A673 (cell line): Measurements from ENCODE around the gene PARP12.

Source experiments
- CTCF ChIP-seq: fragments of 300-800, 200-600 bp; sonication (generic); conservative IDR thresholded peaks from 2 replicates; pipeline ENCODE4 v1.5.1; 2017; ENCODE audit warnings: low read depth, mild to moderate bottlenecking, antibody characterized with exemption, low read length, moderate library complexity, mixed read lengths
- EZH2 ChIP-seq: fragments of 200-600 bp; sonication (generic); IDR thresholded peaks from 2 replicates; pipeline ENCODE4 v1.6.1; 2017; ENCODE audit warnings: borderline replicate concordance, low read depth, mild to moderate bottlenecking, mixed read lengths, antibody characterized with exemption, low read length; ENCODE audit not compliant: poor library complexity, severe bottlenecking

GRCh38 chr7:139974179-139974811 is 88.5 kb downstream of the PARP12 start:
- TF ChIP-seq CTCF (no peak), EZH2 (no peak)
